ENCODE data around the gene SPATA45. TPM values are rescaled to one million over a fixed set of nuclear protein-coding genes. Genes with fewer than 3 reads are reported as not detected.

SPATA45 gene
- total RNA-seq, 1 experiment from 2014 or later: not detected

- no peaks in the 10 kb centered on the region for H3K79me2 ChIP-seq (ENCODE audit: low read length)
- H3K36me3 ChIP-seq (ENCODE audit: low read depth, low read length): peaks cover 29% of the 10 kb centered on the region
- intact Hi-C loops (cut with micrococcal nuclease): no loop called here
- H3K27me3 ChIP-seq (ENCODE audit: low read length): no peaks in the 10 kb centered on the region
- H3K4me1 ChIP-seq (ENCODE audit: insufficient read depth, low read length): no peaks in the 10 kb centered on the region
- no peak overlapping the region for H3K4me3 ChIP-seq (ENCODE audit: low read length)
- no TSS peak for BruUV-seq (replicated peaks)
- H3K9me3 ChIP-seq (ENCODE audit: low read length): no peaks in the 10 kb centered on the region
- H3K9me2 ChIP-seq (replicated peaks; ENCODE audit: low read length): no peaks in the 10 kb centered on the region
- no peaks in the 10 kb centered on the region for H3F3A ChIP-seq (ENCODE audit: low read length, unreplicated experiment)
- CTCF ChIA-PET: no interaction called here
- H3K4me2 ChIP-seq (ENCODE audit: low read length): no peak overlapping the region
- no peak overlapping the region for H2AFZ ChIP-seq (ENCODE audit: low read length)
- H3K27ac ChIP-seq (ENCODE audit: low read length): no peak overlapping the region
- DNase-seq (no peak), ATAC-seq (no peak)
- H3K9ac ChIP-seq (ENCODE audit: low read length): no peak overlapping the region
- POLR2A ChIA-PET (ENCODE audit: unreplicated experiment): no interaction called here
- H4K20me1 ChIP-seq (ENCODE audit: low read length): no peaks in the 10 kb centered on the region
- TF ChIP-seq EZH2 (IDR thresholded peaks at IDR 0.05; ENCODE audit: low read length, unreplicated experiment): no peak
- TF ChIP-seq EZH2phosphoT487 (IDR thresholded peaks at IDR 0.05; ENCODE audit: borderline replicate concordance, low read length): no peak
- TF ChIP-seq, protein P1, sequence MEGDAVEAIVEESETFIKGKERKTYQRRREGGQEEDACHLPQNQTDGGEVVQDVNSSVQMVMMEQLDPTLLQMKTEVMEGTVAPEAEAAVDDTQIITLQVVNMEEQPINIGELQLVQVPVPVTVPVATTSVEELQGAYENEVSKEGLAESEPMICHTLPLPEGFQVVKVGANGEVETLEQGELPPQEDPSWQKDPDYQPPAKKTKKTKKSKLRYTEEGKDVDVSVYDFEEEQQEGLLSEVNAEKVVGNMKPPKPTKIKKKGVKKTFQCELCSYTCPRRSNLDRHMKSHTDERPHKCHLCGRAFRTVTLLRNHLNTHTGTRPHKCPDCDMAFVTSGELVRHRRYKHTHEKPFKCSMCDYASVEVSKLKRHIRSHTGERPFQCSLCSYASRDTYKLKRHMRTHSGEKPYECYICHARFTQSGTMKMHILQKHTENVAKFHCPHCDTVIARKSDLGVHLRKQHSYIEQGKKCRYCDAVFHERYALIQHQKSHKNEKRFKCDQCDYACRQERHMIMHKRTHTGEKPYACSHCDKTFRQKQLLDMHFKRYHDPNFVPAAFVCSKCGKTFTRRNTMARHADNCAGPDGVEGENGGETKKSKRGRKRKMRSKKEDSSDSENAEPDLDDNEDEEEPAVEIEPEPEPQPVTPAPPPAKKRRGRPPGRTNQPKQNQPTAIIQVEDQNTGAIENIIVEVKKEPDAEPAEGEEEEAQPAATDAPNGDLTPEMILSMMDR (conservative IDR thresholded peaks at IDR 0.05; ENCODE audit: low read depth, low read length): no peak
These were observed 26.1 kb upstream of the SPATA45 start for GRCh38 chr1:212873518-212873917.

DNA sequence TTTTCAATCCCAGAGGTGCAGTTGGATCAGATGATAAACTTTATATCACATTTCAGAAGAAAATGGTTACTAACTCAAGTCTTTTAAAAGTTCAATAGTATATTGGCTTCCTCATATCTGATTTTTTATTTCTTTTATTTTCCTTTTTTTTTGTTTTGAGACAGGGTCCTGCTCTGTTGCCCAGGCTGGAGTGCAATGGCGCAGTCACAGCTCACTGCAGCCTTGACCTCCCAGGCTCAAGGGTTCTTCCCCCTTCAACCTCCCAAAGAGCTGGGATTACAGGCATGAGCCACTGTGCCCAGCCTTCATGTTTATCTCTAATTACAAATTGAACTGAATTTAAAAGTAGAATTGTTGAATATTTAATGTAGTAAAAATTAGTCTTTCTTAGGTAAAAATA, 24.5 kb upstream of the SPATA45 start:
- CTCF ChIA-PET: no interaction called here
- H3K27me3 ChIP-seq (ENCODE audit: low read length): no peaks in the 10 kb centered on the region
- no peaks in the 10 kb centered on the region for H3K79me2 ChIP-seq (ENCODE audit: low read length)
- DNase-seq (no peak), ATAC-seq (no peak)
- intact Hi-C loops (cut with micrococcal nuclease): no loop called here
- H3K27ac ChIP-seq (ENCODE audit: low read length): no peak overlapping the region
- H3F3A ChIP-seq (ENCODE audit: low read length, unreplicated experiment): no peaks in the 10 kb centered on the region
- TF ChIP-seq EZH2 (IDR thresholded peaks at IDR 0.05; ENCODE audit: low read length, unreplicated experiment): no peak
- no peak for TF ChIP-seq EZH2phosphoT487 (IDR thresholded peaks at IDR 0.05; ENCODE audit: borderline replicate concordance, low read length)
- TF ChIP-seq, protein P1 (conservative IDR thresholded peaks at IDR 0.05; ENCODE audit: low read depth, low read length): no peak
- no peak overlapping the region for H3K4me3 ChIP-seq (ENCODE audit: low read length)
- no peak overlapping the region for H3K9ac ChIP-seq (ENCODE audit: low read length)
- no peak overlapping the region for H2AFZ ChIP-seq (ENCODE audit: low read length)
- H3K9me2 ChIP-seq (replicated peaks; ENCODE audit: low read length): no peaks in the 10 kb centered on the region
- H3K4me1 ChIP-seq (ENCODE audit: insufficient read depth, low read length): no peaks in the 10 kb centered on the region
- H3K9me3 ChIP-seq (ENCODE audit: low read length): no peaks in the 10 kb centered on the region
- no peaks in the 10 kb centered on the region for H4K20me1 ChIP-seq (ENCODE audit: low read length)
- H3K36me3 ChIP-seq (ENCODE audit: low read depth, low read length): peaks cover 34% of the 10 kb centered on the region
- POLR2A ChIA-PET (ENCODE audit: unreplicated experiment): no interaction called here
- no peak overlapping the region for H3K4me2 ChIP-seq (ENCODE audit: low read length)
- BruUV-seq (replicated peaks): no TSS peak

GRCh38 chr1:212867192-212867591, 19.7 kb upstream of the SPATA45 start:
- CTCF ChIA-PET: no interaction called here
- no peak overlapping the region for H3K27ac ChIP-seq (ENCODE audit: low read length)
- no TSS peak for BruUV-seq (replicated peaks)
- POLR2A ChIA-PET (ENCODE audit: unreplicated experiment): interaction anchor here (0.5 kb wide), 1 partner anchor 9 kb away, joined by 3 read pairs; the partner anchor contains the start of gene FLVCR1
- H3K9me2 ChIP-seq (replicated peaks; ENCODE audit: low read length): no peaks in the 10 kb centered on the region
- no peaks in the 10 kb centered on the region for H3F3A ChIP-seq (ENCODE audit: low read length, unreplicated experiment)
- intact Hi-C loops (cut with micrococcal nuclease): no loop called here
- H3K36me3 ChIP-seq (ENCODE audit: low read depth, low read length): peaks cover 27% of the 10 kb centered on the region
- no peak overlapping the region for H2AFZ ChIP-seq (ENCODE audit: low read length)
- no peak for ATAC-seq
- no peak overlapping the region for H3K4me2 ChIP-seq (ENCODE audit: low read length)
- H3K79me2 ChIP-seq (ENCODE audit: low read length): peaks cover 18% of the 10 kb centered on the region
- H3K9me3 ChIP-seq (ENCODE audit: low read length): no peaks in the 10 kb centered on the region
- 0 out of 2 replicates have a peak, but pooled peaks cover 2% of the 10 kb centered on the region for H3K4me1 ChIP-seq (ENCODE audit: insufficient read depth, low read length)
- TF ChIP-seq, protein P1 (conservative IDR thresholded peaks at IDR 0.05; ENCODE audit: low read depth, low read length): no peak
- no peak for TF ChIP-seq EZH2 (IDR thresholded peaks at IDR 0.05; ENCODE audit: low read length, unreplicated experiment)
- no peak for TF ChIP-seq EZH2phosphoT487 (IDR thresholded peaks at IDR 0.05; ENCODE audit: borderline replicate concordance, low read length)
- H3K27me3 ChIP-seq (ENCODE audit: low read length): no peaks in the 10 kb centered on the region
- H3K4me3 ChIP-seq (ENCODE audit: low read length): no peak overlapping the region
- H3K9ac ChIP-seq (ENCODE audit: low read length): no peak overlapping the region
- no peak for DNase-seq
- H4K20me1 ChIP-seq (ENCODE audit: low read length): peaks cover 2% of the 10 kb centered on the region; the same call in 1 of the 2 replicates
